ENCODE results near the gene PPP2R5E.

DNA sequence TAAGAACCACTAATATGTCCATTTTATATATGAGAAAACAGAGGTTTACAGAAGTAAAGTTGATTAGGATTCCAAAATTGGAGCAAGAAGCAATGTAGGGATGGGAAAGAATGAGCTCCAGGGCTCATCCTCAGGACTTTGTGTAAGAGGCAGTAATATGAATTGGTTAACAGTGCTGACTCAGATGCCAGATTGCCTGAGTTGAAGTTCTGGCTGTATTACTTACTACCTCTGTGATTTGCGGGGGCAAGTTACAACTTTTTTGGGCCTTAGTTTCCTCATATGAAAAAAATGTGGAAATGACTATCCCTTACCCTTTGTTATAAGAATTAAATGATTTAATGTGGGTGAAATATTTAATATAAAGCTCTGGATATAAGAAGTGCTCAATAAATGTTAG, 35.1 kb upstream of the PPP2R5E start:
- TF ChIP-seq, protein P1, sequence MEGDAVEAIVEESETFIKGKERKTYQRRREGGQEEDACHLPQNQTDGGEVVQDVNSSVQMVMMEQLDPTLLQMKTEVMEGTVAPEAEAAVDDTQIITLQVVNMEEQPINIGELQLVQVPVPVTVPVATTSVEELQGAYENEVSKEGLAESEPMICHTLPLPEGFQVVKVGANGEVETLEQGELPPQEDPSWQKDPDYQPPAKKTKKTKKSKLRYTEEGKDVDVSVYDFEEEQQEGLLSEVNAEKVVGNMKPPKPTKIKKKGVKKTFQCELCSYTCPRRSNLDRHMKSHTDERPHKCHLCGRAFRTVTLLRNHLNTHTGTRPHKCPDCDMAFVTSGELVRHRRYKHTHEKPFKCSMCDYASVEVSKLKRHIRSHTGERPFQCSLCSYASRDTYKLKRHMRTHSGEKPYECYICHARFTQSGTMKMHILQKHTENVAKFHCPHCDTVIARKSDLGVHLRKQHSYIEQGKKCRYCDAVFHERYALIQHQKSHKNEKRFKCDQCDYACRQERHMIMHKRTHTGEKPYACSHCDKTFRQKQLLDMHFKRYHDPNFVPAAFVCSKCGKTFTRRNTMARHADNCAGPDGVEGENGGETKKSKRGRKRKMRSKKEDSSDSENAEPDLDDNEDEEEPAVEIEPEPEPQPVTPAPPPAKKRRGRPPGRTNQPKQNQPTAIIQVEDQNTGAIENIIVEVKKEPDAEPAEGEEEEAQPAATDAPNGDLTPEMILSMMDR (IDR thresholded peaks at IDR 0.05; ENCODE audit: insufficient read depth, low read length, poor library complexity, severe bottlenecking), result no peak
- no peak for TF ChIP-seq EZH2phosphoT487 (conservative IDR thresholded peaks at IDR 0.05; ENCODE audit: low read length)
